ENCODE results near the gene GGCX. TPM values are rescaled to one million over a fixed set of nuclear protein-coding genes. Genes with fewer than 3 reads are reported as not detected.
"Not testable (repeated sequence)": the region's sequence is repeated elsewhere in the genome, so short reads cannot be mapped to it uniquely, and the experiment has no call there.

The GGCX gene
- total RNA-seq, 3 donors from 2014 or later, result 26.7 to 35.1 (median 31.8) TPM

GRCh38 chr2:85575739-85576138 is 14.4 kb upstream of the GGCX start:
- H3K36me3 ChIP-seq, result no peaks in the 10 kb centered on the region
- TF ChIP-seq, protein P1, sequence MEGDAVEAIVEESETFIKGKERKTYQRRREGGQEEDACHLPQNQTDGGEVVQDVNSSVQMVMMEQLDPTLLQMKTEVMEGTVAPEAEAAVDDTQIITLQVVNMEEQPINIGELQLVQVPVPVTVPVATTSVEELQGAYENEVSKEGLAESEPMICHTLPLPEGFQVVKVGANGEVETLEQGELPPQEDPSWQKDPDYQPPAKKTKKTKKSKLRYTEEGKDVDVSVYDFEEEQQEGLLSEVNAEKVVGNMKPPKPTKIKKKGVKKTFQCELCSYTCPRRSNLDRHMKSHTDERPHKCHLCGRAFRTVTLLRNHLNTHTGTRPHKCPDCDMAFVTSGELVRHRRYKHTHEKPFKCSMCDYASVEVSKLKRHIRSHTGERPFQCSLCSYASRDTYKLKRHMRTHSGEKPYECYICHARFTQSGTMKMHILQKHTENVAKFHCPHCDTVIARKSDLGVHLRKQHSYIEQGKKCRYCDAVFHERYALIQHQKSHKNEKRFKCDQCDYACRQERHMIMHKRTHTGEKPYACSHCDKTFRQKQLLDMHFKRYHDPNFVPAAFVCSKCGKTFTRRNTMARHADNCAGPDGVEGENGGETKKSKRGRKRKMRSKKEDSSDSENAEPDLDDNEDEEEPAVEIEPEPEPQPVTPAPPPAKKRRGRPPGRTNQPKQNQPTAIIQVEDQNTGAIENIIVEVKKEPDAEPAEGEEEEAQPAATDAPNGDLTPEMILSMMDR (IDR thresholded peaks at IDR 0.05), result no peak
- intact Hi-C loops (cut with DNase I; ENCODE audit: low total_unique reads), result no loop called here
- peak overlapping the region; percentile 42 to 64 for H3K27ac ChIP-seq
- H3K9me3 ChIP-seq, result no peaks in the 10 kb centered on the region
- DNase-seq (ENCODE audit: low spot score in 2 of 2), result no peak
- peaks cover 7 to 14% of the 10 kb centered on the region in 2 donors for H3K4me1 ChIP-seq
- H3K4me3 ChIP-seq, result no peak overlapping the region
- H3K27me3 ChIP-seq, result no peaks in the 10 kb centered on the region

DNA sequence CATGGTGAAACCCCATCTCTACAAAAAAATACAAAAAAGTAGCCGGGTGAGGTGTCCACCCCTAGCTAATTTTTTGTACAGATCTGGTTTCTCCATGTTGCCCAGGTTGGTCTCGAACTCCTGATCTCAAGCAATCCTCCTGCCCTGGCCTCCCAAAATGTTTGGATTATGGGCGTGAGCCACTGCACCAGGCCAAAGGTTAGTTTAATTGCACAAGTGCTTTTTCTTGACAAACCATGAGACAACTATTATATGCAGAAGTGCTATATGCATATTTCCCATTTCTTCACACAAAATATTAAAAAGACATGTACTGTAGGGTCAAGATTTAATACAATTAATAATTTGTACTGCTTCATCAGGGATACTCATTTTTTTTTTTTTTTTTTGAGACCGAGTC is 5.0 kb upstream of the GGCX start:
- H3K27me3 ChIP-seq, result no peaks in the 10 kb centered on the region
- no peaks in the 10 kb centered on the region for H3K9me3 ChIP-seq
- no peak overlapping the region for H3K4me3 ChIP-seq
- H3K36me3 ChIP-seq, result no peaks in the 10 kb centered on the region
- H3K4me1 ChIP-seq, result no peaks in the 10 kb centered on the region
- no peak overlapping the region for H3K27ac ChIP-seq
- no peak for TF ChIP-seq POLR2AphosphoS5 (IDR thresholded peaks at IDR 0.05)
- TF ChIP-seq, protein P1 (IDR thresholded peaks at IDR 0.05), result no peak
- intact Hi-C loops (cut with DNase I; ENCODE audit: low total_unique reads), result no loop called here
- no peak for DNase-seq (ENCODE audit: low spot score in 2 of 2)

DNA sequence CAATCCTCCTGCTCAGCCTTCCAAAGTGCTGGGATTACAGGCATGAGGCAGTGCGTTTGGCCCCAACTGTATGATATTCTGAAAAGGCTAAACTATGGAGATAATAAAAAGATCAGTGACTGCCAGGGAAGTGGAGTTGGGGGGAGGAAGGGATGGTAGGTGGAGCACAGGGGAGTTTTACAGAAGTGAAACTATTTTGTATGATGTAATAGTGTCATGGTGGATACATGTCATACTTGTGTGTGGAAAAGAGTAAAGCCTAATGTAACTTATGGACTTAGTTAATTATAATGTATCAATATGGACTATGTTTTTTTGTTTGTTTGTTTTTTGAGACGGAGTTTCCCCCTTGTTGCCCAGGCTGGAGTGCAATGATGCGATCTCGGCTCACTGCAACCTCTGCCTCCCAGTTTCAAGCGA is 2.9 kb upstream of the GGCX start:
- Histone ChIP-seq H3K4me3 (no peak overlapping the region), H3K36me3 (no peaks in the 10 kb centered on the region), H3K4me1 (no peaks in the 10 kb centered on the region), H3K9me3 (no peaks in the 10 kb centered on the region), H3K27ac (no peak overlapping the region), H3K27me3 (no peaks in the 10 kb centered on the region)
- intact Hi-C loops (cut with DNase I; ENCODE audit: low total_unique reads), result no loop called here
- DNase-seq (ENCODE audit: low spot score in 2 of 2), result no peak
- TF ChIP-seq POLR2A (IDR thresholded peaks at IDR 0.05), result no peak
- TF ChIP-seq, protein P1 (IDR thresholded peaks at IDR 0.05), result no peak
- no peak for TF ChIP-seq POLR2AphosphoS5 (IDR thresholded peaks at IDR 0.05)

DNA sequence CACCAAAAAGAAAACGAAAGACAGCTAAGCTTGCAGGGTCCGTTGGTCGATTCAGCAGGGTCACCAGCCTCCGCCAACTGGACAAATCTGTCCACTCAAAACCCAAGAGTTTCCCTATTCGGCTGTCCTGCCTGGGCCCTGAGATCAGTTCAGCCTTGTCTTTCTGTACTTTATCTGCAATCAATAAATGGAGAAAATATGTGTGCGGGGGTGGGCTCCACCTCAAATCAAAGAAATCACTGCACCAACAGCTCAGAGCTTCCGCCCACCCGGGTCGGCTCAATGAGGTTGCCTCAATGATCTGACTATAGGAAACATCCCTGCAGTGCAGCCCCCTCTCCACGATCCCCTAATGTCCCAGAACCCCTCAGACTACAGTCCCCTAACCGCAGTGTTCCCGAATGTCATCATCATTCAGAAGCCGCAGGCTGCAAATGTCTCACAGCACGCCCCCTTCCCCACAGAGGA is 447 bp downstream of the GGCX start:
- intact Hi-C loops (cut with DNase I; ENCODE audit: low total_unique reads), result no loop called here
- no peak for DNase-seq (ENCODE audit: low spot score in 2 of 2)
- no peak for TF ChIP-seq POLR2AphosphoS5 (IDR thresholded peaks at IDR 0.05)
- no peak for TF ChIP-seq POLR2A (IDR thresholded peaks at IDR 0.05)
- TF ChIP-seq, protein P1 (IDR thresholded peaks at IDR 0.05), result no peak
- Histone ChIP-seq H3K4me3 (peak overlapping the region; percentile 72 to 82 (median 80)), H3K9me3 (no peaks in the 10 kb centered on the region), H3K27ac (peak overlapping the region; percentile 89), H3K27me3 (no peaks in the 10 kb centered on the region), H3K4me1 (no peaks in the 10 kb centered on the region), H3K36me3 (no peaks in the 10 kb centered on the region)

DNA sequence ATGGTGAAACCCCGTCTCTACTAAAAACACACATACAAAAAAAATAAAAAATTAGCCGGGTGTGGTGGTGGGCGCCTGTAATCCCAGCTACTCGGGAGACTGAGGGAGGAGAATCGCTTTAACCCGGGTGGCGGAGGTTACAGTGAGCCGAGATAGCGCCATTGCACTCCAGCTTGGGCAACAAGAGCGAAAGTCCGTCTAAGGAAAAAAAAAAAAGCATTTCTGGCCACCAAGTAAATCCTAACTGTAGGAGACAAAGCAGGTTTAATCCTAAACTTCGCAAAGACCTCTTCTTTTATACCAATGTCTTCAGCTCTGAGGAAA is 928 bp downstream of the GGCX start:
- H3K9me3 ChIP-seq; H3K27me3 ChIP-seq; intact Hi-C loops (cut with DNase I; ENCODE audit: low total_unique reads); DNase-seq (ENCODE audit: low spot score in 2 of 2); H3K27ac ChIP-seq; H3K4me1 ChIP-seq; H3K36me3 ChIP-seq: not testable (repeated sequence)
- peak overlapping the region; percentile 72 to 82 (median 80) for H3K4me3 ChIP-seq

- intact Hi-C loops (cut with DNase I; ENCODE audit: low total_unique reads), result no loop called here
- H3K4me1 ChIP-seq, result no peaks in the 10 kb centered on the region
- no peak overlapping the region for H3K4me3 ChIP-seq
- no peak overlapping the region for H3K27ac ChIP-seq
- DNase-seq (ENCODE audit: low spot score in 2 of 2), result no peak
- no peaks in the 10 kb centered on the region for H3K27me3 ChIP-seq
- no peaks in the 10 kb centered on the region for H3K9me3 ChIP-seq
- TF ChIP-seq POLR2A (IDR thresholded peaks at IDR 0.05), result no peak
- TF ChIP-seq POLR2AphosphoS5 (IDR thresholded peaks at IDR 0.05), result no peak
- TF ChIP-seq, protein P1 (IDR thresholded peaks at IDR 0.05), result no peak
- no peaks in the 10 kb centered on the region for H3K36me3 ChIP-seq
Measured at GRCh38 chr2:85558160-85558559, 3.1 kb downstream of the GGCX start.
